Fibroblast of lung (primary cell): ENCODE data around the gene PRKCH.

Source experiments
- EZH2 ChIP-seq: IDR thresholded peaks from 2 replicates; pipeline ENCODE4 v1.5.1; 2012; ENCODE audit warnings: low read length, control low read depth, mild to moderate bottlenecking; ENCODE audit errors: missing control alignments
- TF ChIP-seq, protein P1 (sequence below), 2 donors: IDR thresholded peaks in 1 of 2; conservative IDR thresholded peaks in 1 of 2; 1 replicate in 1 of 2; 2 replicates in 1 of 2; pipeline ENCODE4 v1.5.1; 2011 to 2012; ENCODE audit warnings: low read length in 2 of 2, control low read depth in 1 of 2, inconsistent platforms in 1 of 2, low read depth in 1 of 2, mild to moderate bottlenecking in 1 of 2

DNA sequence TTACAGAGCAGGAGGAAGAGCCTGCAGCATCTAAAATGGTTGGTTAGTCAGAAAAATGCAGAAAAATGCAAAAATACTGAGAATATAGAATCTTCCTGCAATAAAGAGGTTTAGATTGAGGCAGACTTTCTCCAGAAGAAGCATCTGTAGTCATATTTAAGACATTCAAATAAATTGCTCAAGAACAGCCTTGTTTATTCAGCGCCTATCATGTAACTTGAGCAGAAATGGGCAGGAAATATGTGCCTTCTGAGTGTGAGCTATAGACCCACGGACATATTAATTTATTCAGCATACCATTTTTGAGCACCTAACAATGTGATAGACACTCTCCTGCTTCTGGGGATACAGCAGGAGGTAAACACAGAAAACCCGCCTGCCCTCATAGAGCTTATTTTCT lies 272.0 kb downstream of the PRKCH start:
- TF ChIP-seq EZH2: no peak
- TF ChIP-seq, protein P1, sequence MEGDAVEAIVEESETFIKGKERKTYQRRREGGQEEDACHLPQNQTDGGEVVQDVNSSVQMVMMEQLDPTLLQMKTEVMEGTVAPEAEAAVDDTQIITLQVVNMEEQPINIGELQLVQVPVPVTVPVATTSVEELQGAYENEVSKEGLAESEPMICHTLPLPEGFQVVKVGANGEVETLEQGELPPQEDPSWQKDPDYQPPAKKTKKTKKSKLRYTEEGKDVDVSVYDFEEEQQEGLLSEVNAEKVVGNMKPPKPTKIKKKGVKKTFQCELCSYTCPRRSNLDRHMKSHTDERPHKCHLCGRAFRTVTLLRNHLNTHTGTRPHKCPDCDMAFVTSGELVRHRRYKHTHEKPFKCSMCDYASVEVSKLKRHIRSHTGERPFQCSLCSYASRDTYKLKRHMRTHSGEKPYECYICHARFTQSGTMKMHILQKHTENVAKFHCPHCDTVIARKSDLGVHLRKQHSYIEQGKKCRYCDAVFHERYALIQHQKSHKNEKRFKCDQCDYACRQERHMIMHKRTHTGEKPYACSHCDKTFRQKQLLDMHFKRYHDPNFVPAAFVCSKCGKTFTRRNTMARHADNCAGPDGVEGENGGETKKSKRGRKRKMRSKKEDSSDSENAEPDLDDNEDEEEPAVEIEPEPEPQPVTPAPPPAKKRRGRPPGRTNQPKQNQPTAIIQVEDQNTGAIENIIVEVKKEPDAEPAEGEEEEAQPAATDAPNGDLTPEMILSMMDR (conservative IDR thresholded peaks at IDR 0.05 in 1 of 2, IDR thresholded peaks at IDR 0.05 in 1 of 2; ENCODE audit: low read depth in 1 of 2, low read length in 2 of 2): no peak
